ENCODE measurements around the gene CCNY. TPM values are rescaled to one million over a fixed set of nuclear protein-coding genes. Genes with fewer than 3 reads are reported as not detected.

Gene CCNY
- total and polyA plus RNA-seq, 2 experiments from 2014 or later: 51.5 to 55.8 TPM

GRCh38 chr10:35367982-35368381 lies 31.7 kb downstream of the CCNY start:
- Histone ChIP-seq H3K27me3 (no peaks in the 10 kb centered on the region), H3K9me2 (replicated peaks; ENCODE audit: insufficient read depth) (no peaks in the 10 kb centered on the region), H3K9me3 (ENCODE audit: low read depth) (no peaks in the 10 kb centered on the region), H3K4me3 (no peak overlapping the region), H4K20me1 (ENCODE audit: insufficient read depth, poor library complexity, severe bottlenecking) (peaks cover 11% of the 10 kb centered on the region), H3K4me2 (no peak overlapping the region), H3K36me3 (replicated peaks; ENCODE audit: insufficient read depth, low read depth) (no peaks in the 10 kb centered on the region), H3K27ac (peak overlapping the region; percentile 57), H3K4me1 (ENCODE audit: insufficient read depth) (peaks cover 49% of the 10 kb centered on the region), H3K79me2 (peaks cover 92% of the 10 kb centered on the region), H2AFZ (no peak overlapping the region)
- no peak for DNase-seq (ENCODE audit: low spot score)
- 78% methylated on average over 4 of the region's 4 CpGs for WGBS (ENCODE audit: low lambda C conversion rate, missing lambda C conversion rate)
- TF ChIP-seq EZH2phosphoT487 (IDR thresholded peaks at IDR 0.05; ENCODE audit: low read depth, severe bottlenecking, unreplicated experiment): no peak

- H3K79me2 ChIP-seq: peaks cover 92% of the 10 kb centered on the region
- H2AFZ ChIP-seq: no peak overlapping the region
- DNase-seq (ENCODE audit: low spot score): no peak
- 93% methylated on average over 11 of the region's 11 CpGs for WGBS (ENCODE audit: low lambda C conversion rate, missing lambda C conversion rate)
- TF ChIP-seq CTCF (IDR thresholded peaks at IDR 0.05; ENCODE audit: poor library complexity): no peak
- TF ChIP-seq EZH2phosphoT487 (IDR thresholded peaks at IDR 0.05; ENCODE audit: low read depth, severe bottlenecking, unreplicated experiment): no peak
- TF ChIP-seq EZH2 (IDR thresholded peaks at IDR 0.05; ENCODE audit: borderline replicate concordance): no peak
- H3K36me3 ChIP-seq (replicated peaks; ENCODE audit: insufficient read depth, low read depth): no peaks in the 10 kb centered on the region
- H3K4me1 ChIP-seq (ENCODE audit: insufficient read depth): peaks cover 49% of the 10 kb centered on the region
- no peak overlapping the region for H3K4me3 ChIP-seq
- no peaks in the 10 kb centered on the region for H3K9me2 ChIP-seq (replicated peaks; ENCODE audit: insufficient read depth)
- H3K27ac ChIP-seq: peak overlapping the region; percentile 57
- peak overlapping the region; percentile 55 for H3K4me2 ChIP-seq
- no peaks in the 10 kb centered on the region for H3K9me3 ChIP-seq (ENCODE audit: low read depth)
- H3K27me3 ChIP-seq: no peaks in the 10 kb centered on the region
- H4K20me1 ChIP-seq (ENCODE audit: insufficient read depth, poor library complexity, severe bottlenecking): peaks cover 11% of the 10 kb centered on the region
Observed at GRCh38 chr10:35368485-35369048, 32.3 kb downstream of the CCNY start.

GRCh38 chr10:35369049-35369611 lies 32.8 kb downstream of the CCNY start:
- H3K4me1 ChIP-seq (ENCODE audit: insufficient read depth): peaks cover 48% of the 10 kb centered on the region
- no peaks in the 10 kb centered on the region for H3K36me3 ChIP-seq (replicated peaks; ENCODE audit: insufficient read depth, low read depth)
- TF ChIP-seq CTCF (IDR thresholded peaks at IDR 0.05; ENCODE audit: poor library complexity) (no peak), EZH2 (IDR thresholded peaks at IDR 0.05; ENCODE audit: borderline replicate concordance) (no peak), EZH2phosphoT487 (IDR thresholded peaks at IDR 0.05; ENCODE audit: low read depth, severe bottlenecking, unreplicated experiment) (no peak)
- H3K4me2 ChIP-seq: peak overlapping the region; percentile 55
- DNase-seq (ENCODE audit: low spot score): no peak
- 54% methylated on average over 6 of the region's 6 CpGs for WGBS (ENCODE audit: low lambda C conversion rate, missing lambda C conversion rate)
- no peaks in the 10 kb centered on the region for H3K27me3 ChIP-seq
- no peaks in the 10 kb centered on the region for H3K9me3 ChIP-seq (ENCODE audit: low read depth)
- no peak overlapping the region for H3K4me3 ChIP-seq
- H3K79me2 ChIP-seq: peaks cover 92% of the 10 kb centered on the region
- peak overlapping the region; percentile 57 for H3K27ac ChIP-seq
- H2AFZ ChIP-seq: no peak overlapping the region
- H3K9me2 ChIP-seq (replicated peaks; ENCODE audit: insufficient read depth): no peaks in the 10 kb centered on the region
- H4K20me1 ChIP-seq (ENCODE audit: insufficient read depth, poor library complexity, severe bottlenecking): peaks cover 11% of the 10 kb centered on the region

GRCh38 chr10:35371731-35372130 lies 35.4 kb downstream of the CCNY start:
- Histone ChIP-seq H3K9me2 (replicated peaks; ENCODE audit: insufficient read depth) (no peaks in the 10 kb centered on the region), H3K4me1 (ENCODE audit: insufficient read depth) (peaks cover 28% of the 10 kb centered on the region), H2AFZ (no peak overlapping the region), H3K9me3 (ENCODE audit: low read depth) (no peaks in the 10 kb centered on the region), H3K36me3 (replicated peaks; ENCODE audit: insufficient read depth, low read depth) (no peaks in the 10 kb centered on the region), H3K79me2 (peaks cover 98% of the 10 kb centered on the region), H3K27ac (no peak overlapping the region), H3K4me2 (no peak overlapping the region), H3K4me3 (no peak overlapping the region), H4K20me1 (ENCODE audit: insufficient read depth, poor library complexity, severe bottlenecking) (peaks cover 11% of the 10 kb centered on the region), H3K27me3 (no peaks in the 10 kb centered on the region)
- WGBS (ENCODE audit: low lambda C conversion rate, missing lambda C conversion rate): 97% methylated on average over 3 of the region's 3 CpGs
- TF ChIP-seq CTCF (IDR thresholded peaks at IDR 0.05; ENCODE audit: poor library complexity): no peak
- no peak for TF ChIP-seq EZH2 (IDR thresholded peaks at IDR 0.05; ENCODE audit: borderline replicate concordance)
- TF ChIP-seq EZH2phosphoT487 (IDR thresholded peaks at IDR 0.05; ENCODE audit: low read depth, severe bottlenecking, unreplicated experiment): no peak
- DNase-seq (ENCODE audit: low spot score): no peak

All from hepatocyte (in vitro differentiated cells).